HCT116 (cell line): Measurements from ENCODE around the gene TNFRSF19. TPM values are rescaled to one million over a fixed set of nuclear protein-coding genes. Genes with fewer than 3 reads are reported as not detected.

Experiments
- ATAC-seq: fragments of 200-7000 bp; cut with Tn5 transposase; 2 replicates; pipeline ENCODE4 v1.9.1; 2020; ENCODE audit warnings: mild to moderate bottlenecking, moderate library complexity
- BruUV-seq: library from RNA; stranded (reverse); fragments of 400-500 nt; replicated peaks from 2 replicates; lab custom pipeline; 2021; lab: Mats Ljungman, UMichigan
- CTCF ChIA-PET: fragments of 300-600 bp; sonication (Branson Sonifier 250); formaldehyde crosslinking; loops from one replicate; lab custom pipeline; 2021; ENCODE audit warnings: antibody characterized with exemption; lab: Charles Lee
- POLR2A ChIA-PET: fragments of 300-600, 350-600 bp; sonication (Branson Sonifier 250); formaldehyde crosslinking; loops from one replicate; lab custom pipeline; 2021; ENCODE audit warnings: antibody characterized with exemption; lab: Charles Lee
- RAD21 ChIA-PET, 2 experiments: fragments of 300-600 bp; sonication (Branson Sonifier 250); formaldehyde crosslinking; loops; one replicate each; lab custom pipeline; 2023; ENCODE audit warnings: low total read pairs in 2 of 2; ENCODE audit not compliant: uncharacterized antibody in 2 of 2, unreplicated experiment in 2 of 2, low non-redundant PET in 1 of 2; lab: Charles Lee
- DNase-seq: peaks from one replicate; pipeline ENCODE4 v3.0.0-alpha.2; 2010; ENCODE audit warnings: low read depth, low spot score
- H2AFZ ChIP-seq: fragments of 200-600 bp; shearing (Covaris generic), sonication (generic); 2 replicates; pipeline ENCODE4 v1.6.1; 2017; ENCODE audit warnings: low read depth, mixed run types, mixed read lengths, antibody characterized with exemption, low read length; ENCODE audit not compliant: poor library complexity, severe bottlenecking
- H3K27ac ChIP-seq: 2 replicates; pipeline ENCODE4 v1.5.1; 2012; ENCODE audit warnings: low read depth, low read length
- H3K27me3 ChIP-seq: fragments of 200-600 bp; sonication (generic); 2 replicates; pipeline ENCODE4 v1.6.1; 2016; ENCODE audit warnings: mixed run types, low read length, mixed read lengths; ENCODE audit not compliant: insufficient read depth
- H3K36me3 ChIP-seq, 2 experiments: fragments of 200-500 bp in 1 of 2; fragments of 200-600 bp in 1 of 2; sonication (Bioruptor generic) in 1 of 2; sonication (generic) in 1 of 2; 2 replicates each; pipeline versions ENCODE4 v1.5.1 to v1.6.1; 2014 to 2016; ENCODE audit warnings: low read length in 2 of 2, inconsistent platforms in 1 of 2, mixed read lengths in 1 of 2, mixed run types in 1 of 2; ENCODE audit not compliant: insufficient read depth in 2 of 2, control insufficient read depth in 1 of 2
- H3K4me1 ChIP-seq, 2 experiments: fragments of 200-600 bp in 1 of 2; sonication (generic) in 1 of 2; 2 replicates each; pipeline versions ENCODE4 v1.5.1 to v1.6.1; 2012 to 2017; ENCODE audit warnings: low read length in 2 of 2, inconsistent platforms in 1 of 2, mild to moderate bottlenecking in 1 of 2, mixed read lengths in 1 of 2, mixed run types in 1 of 2, moderate library complexity in 1 of 2; ENCODE audit not compliant: insufficient read depth in 2 of 2, control insufficient read depth in 1 of 2
- H3K4me2 ChIP-seq: fragments of 200-600 bp; sonication (generic); 2 replicates; pipeline ENCODE4 v1.6.1; 2017; ENCODE audit warnings: mixed run types, low read length, mixed read lengths
- H3K4me3 ChIP-seq, 2 experiments: fragments of 200-600 bp in 1 of 2; sonication (generic) in 1 of 2; replicated peaks in 1 of 2; 2 replicates each; pipeline ENCODE4 v1.5.1; 2011 to 2016; ENCODE audit warnings: low read length in 2 of 2, control low read depth in 1 of 2, low read depth in 1 of 2, mild to moderate bottlenecking in 1 of 2, mixed read lengths in 1 of 2, mixed run types in 1 of 2
- H3K79me2 ChIP-seq: fragments of 200-600 bp; sonication (generic); 2 replicates; pipeline ENCODE4 v1.6.1; 2017; ENCODE audit warnings: mild to moderate bottlenecking, mixed run types, low read length, moderate library complexity, mixed read lengths; ENCODE audit not compliant: insufficient read depth
- H3K9ac ChIP-seq: fragments of 200-600 bp; sonication (generic); 2 replicates; pipeline ENCODE4 v1.6.1; 2016; ENCODE audit warnings: low read length, mixed read lengths
- H3K9me2 ChIP-seq: fragments of 200-600 bp; sonication (generic), shearing (Covaris generic); 2 replicates; pipeline ENCODE4 v1.6.1; 2017; ENCODE audit warnings: mixed run types, mild to moderate bottlenecking, moderate library complexity; ENCODE audit not compliant: insufficient read depth
- H3K9me3 ChIP-seq, 2 experiments: fragments of 200-500 bp in 1 of 2; fragments of 200-600 bp in 1 of 2; sonication (Bioruptor generic) in 1 of 2; sonication (generic) in 1 of 2; 2 replicates each; pipeline ENCODE4 v1.6.1; 2014 to 2017; ENCODE audit warnings: low read length in 2 of 2, mixed read lengths in 2 of 2, inconsistent platforms in 1 of 2, low read depth in 1 of 2, mild to moderate bottlenecking in 1 of 2, mixed run types in 1 of 2, moderate library complexity in 1 of 2; ENCODE audit not compliant: control insufficient read depth in 1 of 2, insufficient read depth in 1 of 2
- H4K20me1 ChIP-seq: fragments of 200-600 bp; sonication (generic), shearing (Covaris generic); 2 replicates; pipeline ENCODE4 v1.6.1; 2017; ENCODE audit warnings: mixed run types, mild to moderate bottlenecking, moderate library complexity; ENCODE audit not compliant: insufficient read depth
- CBX3 ChIP-seq: IDR thresholded peaks from 2 replicates; pipeline ENCODE4 v1.6.1; 2012; ENCODE audit warnings: low read depth
- CEBPB ChIP-seq: IDR thresholded peaks from 2 replicates; pipeline ENCODE4 v1.6.1; 2012; ENCODE audit warnings: low read depth
- EGR1 ChIP-seq: IDR thresholded peaks from 2 replicates; pipeline ENCODE4 v1.6.1; 2012; ENCODE audit warnings: low read depth
- ELF1 ChIP-seq: IDR thresholded peaks from 2 replicates; pipeline ENCODE4 v1.6.1; 2012; ENCODE audit warnings: low read depth, borderline replicate concordance
- EZH2 ChIP-seq: fragments of 200-600 bp; sonication (generic); IDR thresholded peaks from 2 replicates; pipeline ENCODE4 v1.6.1; 2017; ENCODE audit warnings: antibody characterized with exemption, mixed run types
- EZH2phosphoT487 ChIP-seq: fragments of 200-600 bp; IDR thresholded peaks from 2 replicates; pipeline ENCODE4 v1.6.1; 2018; ENCODE audit warnings: antibody characterized with exemption, borderline replicate concordance
- FOSL1 ChIP-seq: IDR thresholded peaks from 2 replicates; pipeline ENCODE4 v1.6.1; 2012; ENCODE audit warnings: low read depth
- JUND ChIP-seq: IDR thresholded peaks from 2 replicates; pipeline ENCODE4 v1.6.1; 2012
- POLR2A ChIP-seq: IDR thresholded peaks from 2 replicates; pipeline ENCODE4 v1.7.0; 2011; ENCODE audit warnings: borderline replicate concordance; ENCODE audit not compliant: insufficient read depth, insufficient read length; ENCODE audit errors: extremely low read depth
- POLR2AphosphoS5 ChIP-seq: IDR thresholded peaks from 2 replicates; pipeline ENCODE4 v1.6.1; 2011; ENCODE audit warnings: mild to moderate bottlenecking, low read depth, low read length, moderate library complexity
- RAD21 ChIP-seq: IDR thresholded peaks from 2 replicates; pipeline ENCODE4 v1.6.1; 2012; ENCODE audit warnings: low read depth, mild to moderate bottlenecking
- SP1 ChIP-seq: IDR thresholded peaks from 2 replicates; pipeline ENCODE4 v1.6.1; 2012; ENCODE audit warnings: low read depth
- SRF ChIP-seq: IDR thresholded peaks from 2 replicates; pipeline ENCODE4 v1.6.1; 2012; ENCODE audit warnings: low read depth
- TCF7L2 ChIP-seq: IDR thresholded peaks from 2 replicates; pipeline ENCODE4 v1.7.0; 2011; ENCODE audit warnings: borderline replicate concordance, inconsistent platforms; ENCODE audit not compliant: insufficient read depth, insufficient read length; ENCODE audit errors: extremely low read depth
- YY1 ChIP-seq: IDR thresholded peaks from 2 replicates; pipeline ENCODE4 v1.6.1; 2011; ENCODE audit warnings: low read length, low read depth, moderate library complexity, mild to moderate bottlenecking; ENCODE audit not compliant: insufficient replicate concordance; ENCODE audit errors: extremely low read depth
- ZFX ChIP-seq: fragments of 450-650 bp; IDR thresholded peaks from 2 replicates; pipeline ENCODE4 v1.6.1; 2017
- ZNF274 ChIP-seq: fragments of 200-500 bp; sonication (Bioruptor generic); IDR thresholded peaks from 2 replicates; pipeline ENCODE4 v1.6.1; 2014; ENCODE audit warnings: mild to moderate bottlenecking, low read depth, low read length, inconsistent platforms
- intact Hi-C: fragments of 100-400 bp; cut with micrococcal nuclease; formaldehyde crosslinking; loops from 2 replicates; pipeline ENCODE4 v1.10.0; 2022
- total RNA-seq: library from RNA; stranded (reverse); gene quantifications from one replicate; pipeline ENCODE4 v1.2.1, GENCODE V29; 2021; ENCODE audit not compliant: unreplicated experiment
- TF ChIP-seq, protein P1 (sequence below): IDR thresholded peaks from 2 replicates; pipeline ENCODE4 v1.6.1; 2012; ENCODE audit warnings: low read depth
- TF ChIP-seq, protein P2 (sequence below): IDR thresholded peaks from 2 replicates; pipeline ENCODE4 v1.6.1; 2011; ENCODE audit warnings: mild to moderate bottlenecking, low read length, moderate library complexity; ENCODE audit not compliant: insufficient replicate concordance; ENCODE audit errors: extremely low read depth

Gene TNFRSF19
- total RNA-seq, 1 experiment from 2014 or later, result 1.1 TPM

DNA sequence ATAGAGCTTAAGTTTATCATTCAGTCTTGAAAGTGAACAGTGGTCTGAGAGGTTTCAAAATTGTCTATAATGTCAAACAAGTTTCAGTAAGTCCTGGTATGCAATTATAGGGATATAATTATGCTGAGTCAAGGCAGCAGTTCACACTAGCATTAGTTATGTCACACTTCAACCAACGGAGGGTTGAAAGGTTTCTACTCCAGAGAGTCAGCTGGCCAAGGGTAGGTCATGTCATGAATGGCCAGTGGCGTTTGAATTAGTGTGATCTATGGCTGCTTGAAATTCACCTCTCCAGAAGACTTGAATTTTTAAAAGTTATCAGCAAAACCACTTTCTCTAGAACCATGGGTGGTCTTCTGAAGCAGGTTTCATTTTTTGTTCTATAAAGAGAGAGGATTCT is 108.6 kb downstream of the TNFRSF19 start:
- Histone ChIP-seq H3K4me1 (no peaks in the 10 kb centered on the region), H3K4me2 (no peak overlapping the region), H3K27ac (no peak overlapping the region), H3K4me3 (no peak overlapping the region), H3K9me2 (no peaks in the 10 kb centered on the region), H4K20me1 (no peaks in the 10 kb centered on the region), H3K79me2 (no peaks in the 10 kb centered on the region), H3K9ac (no peak overlapping the region), H3K9me3 (no peaks in the 10 kb centered on the region), H2AFZ (no peak overlapping the region), H3K36me3 (no peaks in the 10 kb centered on the region), H3K27me3 (peaks cover 16% of the 10 kb centered on the region; the same call in 1 of the 2 replicates)
- ChIA-PET RAD21 (no interaction called here), POLR2A (no interaction called here), CTCF (no interaction called here)
- no peak for ATAC-seq
- DNase-seq, result no peak
- intact Hi-C loops, result no loop called here
- TF ChIP-seq EZH2 (no peak), CEBPB (no peak), SRF (no peak), ZFX (no peak), TCF7L2 (no peak), CBX3 (no peak), POLR2A (no peak), EZH2phosphoT487 (no peak), YY1 (no peak), FOSL1 (no peak), RAD21 (no peak), ZNF274 (no peak), EGR1 (no peak), SP1 (no peak), POLR2AphosphoS5 (no peak), JUND (no peak), ELF1 (no peak)
- TF ChIP-seq, protein P1, sequence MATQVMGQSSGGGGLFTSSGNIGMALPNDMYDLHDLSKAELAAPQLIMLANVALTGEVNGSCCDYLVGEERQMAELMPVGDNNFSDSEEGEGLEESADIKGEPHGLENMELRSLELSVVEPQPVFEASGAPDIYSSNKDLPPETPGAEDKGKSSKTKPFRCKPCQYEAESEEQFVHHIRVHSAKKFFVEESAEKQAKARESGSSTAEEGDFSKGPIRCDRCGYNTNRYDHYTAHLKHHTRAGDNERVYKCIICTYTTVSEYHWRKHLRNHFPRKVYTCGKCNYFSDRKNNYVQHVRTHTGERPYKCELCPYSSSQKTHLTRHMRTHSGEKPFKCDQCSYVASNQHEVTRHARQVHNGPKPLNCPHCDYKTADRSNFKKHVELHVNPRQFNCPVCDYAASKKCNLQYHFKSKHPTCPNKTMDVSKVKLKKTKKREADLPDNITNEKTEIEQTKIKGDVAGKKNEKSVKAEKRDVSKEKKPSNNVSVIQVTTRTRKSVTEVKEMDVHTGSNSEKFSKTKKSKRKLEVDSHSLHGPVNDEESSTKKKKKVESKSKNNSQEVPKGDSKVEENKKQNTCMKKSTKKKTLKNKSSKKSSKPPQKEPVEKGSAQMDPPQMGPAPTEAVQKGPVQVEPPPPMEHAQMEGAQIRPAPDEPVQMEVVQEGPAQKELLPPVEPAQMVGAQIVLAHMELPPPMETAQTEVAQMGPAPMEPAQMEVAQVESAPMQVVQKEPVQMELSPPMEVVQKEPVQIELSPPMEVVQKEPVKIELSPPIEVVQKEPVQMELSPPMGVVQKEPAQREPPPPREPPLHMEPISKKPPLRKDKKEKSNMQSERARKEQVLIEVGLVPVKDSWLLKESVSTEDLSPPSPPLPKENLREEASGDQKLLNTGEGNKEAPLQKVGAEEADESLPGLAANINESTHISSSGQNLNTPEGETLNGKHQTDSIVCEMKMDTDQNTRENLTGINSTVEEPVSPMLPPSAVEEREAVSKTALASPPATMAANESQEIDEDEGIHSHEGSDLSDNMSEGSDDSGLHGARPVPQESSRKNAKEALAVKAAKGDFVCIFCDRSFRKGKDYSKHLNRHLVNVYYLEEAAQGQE, result no peak
- TF ChIP-seq, protein P2, sequence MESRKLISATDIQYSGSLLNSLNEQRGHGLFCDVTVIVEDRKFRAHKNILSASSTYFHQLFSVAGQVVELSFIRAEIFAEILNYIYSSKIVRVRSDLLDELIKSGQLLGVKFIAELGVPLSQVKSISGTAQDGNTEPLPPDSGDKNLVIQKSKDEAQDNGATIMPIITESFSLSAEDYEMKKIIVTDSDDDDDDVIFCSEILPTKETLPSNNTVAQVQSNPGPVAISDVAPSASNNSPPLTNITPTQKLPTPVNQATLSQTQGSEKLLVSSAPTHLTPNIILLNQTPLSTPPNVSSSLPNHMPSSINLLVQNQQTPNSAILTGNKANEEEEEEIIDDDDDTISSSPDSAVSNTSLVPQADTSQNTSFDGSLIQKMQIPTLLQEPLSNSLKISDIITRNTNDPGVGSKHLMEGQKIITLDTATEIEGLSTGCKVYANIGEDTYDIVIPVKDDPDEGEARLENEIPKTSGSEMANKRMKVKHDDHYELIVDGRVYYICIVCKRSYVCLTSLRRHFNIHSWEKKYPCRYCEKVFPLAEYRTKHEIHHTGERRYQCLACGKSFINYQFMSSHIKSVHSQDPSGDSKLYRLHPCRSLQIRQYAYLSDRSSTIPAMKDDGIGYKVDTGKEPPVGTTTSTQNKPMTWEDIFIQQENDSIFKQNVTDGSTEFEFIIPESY, result no peak
- BruUV-seq, result no TSS peak
